Measurements from ENCODE around the gene USP7. TPM values are rescaled to one million over a fixed set of nuclear protein-coding genes. Genes with fewer than 3 reads are reported as not detected.
A peak's percentile ranks its signal among the peaks of the same experiment; 100 is the strongest.

USP7 gene
- total RNA-seq, 3 donors from 2014 or later: 87.9 to 156 (median 118) TPM

DNA sequence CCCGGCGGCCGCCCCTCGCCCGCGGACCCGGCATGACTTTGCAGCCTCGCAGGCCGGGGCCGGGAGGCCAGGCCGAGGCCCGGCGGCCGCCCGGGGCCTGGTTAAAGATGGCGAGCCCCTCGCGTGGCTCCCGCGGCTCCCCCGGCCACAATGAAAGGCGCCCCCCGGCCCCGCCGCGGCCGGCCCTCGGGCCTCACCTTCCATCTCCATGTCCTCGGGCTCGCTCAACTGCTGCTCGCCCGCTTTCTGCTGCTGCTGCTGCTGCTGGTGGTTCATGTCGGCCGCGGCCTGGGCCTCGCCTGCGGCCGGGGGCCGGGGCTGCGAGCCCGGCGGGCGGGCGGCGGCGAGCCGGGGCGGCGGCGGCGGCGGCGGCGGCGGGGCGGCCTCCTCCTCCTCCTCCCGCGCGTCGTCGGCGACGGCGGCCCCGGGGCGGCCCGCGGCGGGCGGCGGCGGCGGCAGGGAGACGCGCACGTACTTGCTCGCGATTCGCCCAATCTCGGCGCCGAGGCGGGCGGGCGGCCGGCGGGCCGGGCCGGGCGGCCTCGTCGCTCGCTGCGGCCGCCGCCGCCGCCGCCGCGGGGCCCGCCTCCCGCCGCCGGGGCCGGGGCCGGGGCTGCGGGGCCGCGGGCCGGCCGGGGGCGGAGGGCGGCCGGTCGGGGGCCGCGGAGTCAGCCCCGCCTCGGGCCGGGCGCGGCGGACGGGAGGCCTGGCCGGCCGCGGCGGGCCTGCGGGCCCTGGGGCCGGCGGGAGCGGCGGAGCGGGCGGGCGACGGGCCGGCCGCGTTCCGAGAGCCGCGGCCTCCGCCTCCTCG lies 491 bp downstream of the USP7 start:
- no peak for DNase-seq (ENCODE audit: low spot score in 2 of 2)
- Histone ChIP-seq H3K27ac (peak overlapping the region; percentile 79 to 93), H3K4me1 (peaks cover 0 to 31% of the 10 kb centered on the region in 2 donors), H3K36me3 (no peaks in the 10 kb centered on the region), H3K4me3 (peak overlapping the region; percentile 79 to 94 (median 81)), H3K27me3 (no peaks in the 10 kb centered on the region), H3K9me3 (no peaks in the 10 kb centered on the region)
- intact Hi-C loops (cut with DNase I; ENCODE audit: low total_unique reads): no loop called here
- TF ChIP-seq POLR2AphosphoS5 (IDR thresholded peaks at IDR 0.05): no peak
- TF ChIP-seq POLR2A (IDR thresholded peaks at IDR 0.05): no peak
- TF ChIP-seq, protein P1, sequence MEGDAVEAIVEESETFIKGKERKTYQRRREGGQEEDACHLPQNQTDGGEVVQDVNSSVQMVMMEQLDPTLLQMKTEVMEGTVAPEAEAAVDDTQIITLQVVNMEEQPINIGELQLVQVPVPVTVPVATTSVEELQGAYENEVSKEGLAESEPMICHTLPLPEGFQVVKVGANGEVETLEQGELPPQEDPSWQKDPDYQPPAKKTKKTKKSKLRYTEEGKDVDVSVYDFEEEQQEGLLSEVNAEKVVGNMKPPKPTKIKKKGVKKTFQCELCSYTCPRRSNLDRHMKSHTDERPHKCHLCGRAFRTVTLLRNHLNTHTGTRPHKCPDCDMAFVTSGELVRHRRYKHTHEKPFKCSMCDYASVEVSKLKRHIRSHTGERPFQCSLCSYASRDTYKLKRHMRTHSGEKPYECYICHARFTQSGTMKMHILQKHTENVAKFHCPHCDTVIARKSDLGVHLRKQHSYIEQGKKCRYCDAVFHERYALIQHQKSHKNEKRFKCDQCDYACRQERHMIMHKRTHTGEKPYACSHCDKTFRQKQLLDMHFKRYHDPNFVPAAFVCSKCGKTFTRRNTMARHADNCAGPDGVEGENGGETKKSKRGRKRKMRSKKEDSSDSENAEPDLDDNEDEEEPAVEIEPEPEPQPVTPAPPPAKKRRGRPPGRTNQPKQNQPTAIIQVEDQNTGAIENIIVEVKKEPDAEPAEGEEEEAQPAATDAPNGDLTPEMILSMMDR (IDR thresholded peaks at IDR 0.05): no peak

- Histone ChIP-seq H3K4me1 (peaks cover 0 to 31% of the 10 kb centered on the region in 2 donors), H3K27me3 (no peaks in the 10 kb centered on the region), H3K9me3 (no peaks in the 10 kb centered on the region), H3K4me3 (peak overlapping the region; percentile 79 to 94 (median 81)), H3K36me3 (no peaks in the 10 kb centered on the region), H3K27ac (peak overlapping the region; percentile 79 to 93)
- intact Hi-C loops (cut with DNase I; ENCODE audit: low total_unique reads): no loop called here
- TF ChIP-seq POLR2A (IDR thresholded peaks at IDR 0.05): no peak
- no peak for TF ChIP-seq POLR2AphosphoS5 (IDR thresholded peaks at IDR 0.05)
- TF ChIP-seq, protein P1 (IDR thresholded peaks at IDR 0.05): no peak
- DNase-seq (ENCODE audit: low spot score in 2 of 2): no peak
These were observed 1.2 kb downstream of the USP7 start for GRCh38 chr16:8962393-8963009.

DNA sequence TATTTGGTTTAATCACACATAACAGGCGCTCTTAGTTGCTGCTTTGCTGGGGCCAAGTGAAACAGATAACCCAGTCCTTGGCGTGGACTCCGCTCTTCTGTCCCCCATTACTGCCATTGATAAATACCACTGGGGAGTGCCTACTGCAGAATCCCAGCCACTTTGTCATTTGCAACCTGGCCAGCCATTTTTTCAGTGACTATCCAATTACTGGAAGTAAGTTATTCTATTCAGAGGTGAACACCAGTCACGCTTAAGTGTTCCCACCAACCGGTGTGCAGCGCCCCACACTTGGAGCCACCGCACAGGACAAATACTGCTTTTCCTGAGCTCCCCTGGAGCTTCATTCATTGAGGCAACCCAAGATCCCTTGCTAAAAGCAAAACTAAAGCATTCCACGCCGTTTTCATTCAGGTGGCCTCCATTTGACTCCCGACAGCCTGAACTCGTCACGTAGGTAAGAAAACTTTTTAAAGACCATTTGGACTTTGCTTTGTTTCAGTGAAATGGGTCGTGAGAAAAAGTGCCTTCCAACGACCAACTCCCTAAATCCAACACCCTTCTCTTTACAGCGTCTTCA lies 1.8 kb downstream of the USP7 start:
- H3K4me3 ChIP-seq: peak overlapping the region; percentile 79 to 94 (median 81)
- H3K9me3 ChIP-seq: no peaks in the 10 kb centered on the region
- H3K27ac ChIP-seq: no peak overlapping the region
- no peaks in the 10 kb centered on the region for H3K36me3 ChIP-seq
- DNase-seq (ENCODE audit: low spot score in 2 of 2): no peak
- H3K27me3 ChIP-seq: no peaks in the 10 kb centered on the region
- intact Hi-C loops (cut with DNase I; ENCODE audit: low total_unique reads): no loop called here
- H3K4me1 ChIP-seq: peaks cover 0 to 37% of the 10 kb centered on the region in 2 donors
- TF ChIP-seq POLR2AphosphoS5 (IDR thresholded peaks at IDR 0.05): no peak
- TF ChIP-seq, protein P1 (IDR thresholded peaks at IDR 0.05): no peak
- no peak for TF ChIP-seq POLR2A (IDR thresholded peaks at IDR 0.05)

DNA sequence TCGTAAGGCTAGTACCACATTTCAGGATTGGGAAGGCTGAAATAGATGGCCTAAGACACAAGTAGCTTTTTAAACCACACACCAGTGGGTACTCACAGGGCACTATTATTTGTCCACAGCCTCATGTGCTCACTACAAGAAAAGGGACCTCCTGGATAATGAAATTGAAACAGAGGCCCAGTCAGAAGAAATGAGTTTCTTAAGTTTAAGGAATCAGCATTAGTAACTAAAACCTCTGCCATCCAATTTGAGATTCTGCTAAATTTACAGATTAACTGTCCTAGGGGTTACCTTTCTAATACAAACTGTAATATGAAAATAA lies 3.0 kb downstream of the USP7 start:
- TF ChIP-seq POLR2AphosphoS5 (IDR thresholded peaks at IDR 0.05): no peak
- TF ChIP-seq POLR2A (IDR thresholded peaks at IDR 0.05): no peak
- TF ChIP-seq, protein P1 (IDR thresholded peaks at IDR 0.05): no peak

More for the DNA sequence above, 3.0 kb downstream of the USP7 start:
- Histone ChIP-seq H3K9me3 (no peaks in the 10 kb centered on the region), H3K4me1 (peaks cover 0 to 48% of the 10 kb centered on the region in 2 donors), H3K36me3 (no peaks in the 10 kb centered on the region), H3K27me3 (no peaks in the 10 kb centered on the region), H3K27ac (peak overlapping the region in 1 of 2 donors; percentile 54), H3K4me3 (peak overlapping the region in 1 of 3 donors; percentile 49)
- DNase-seq (ENCODE audit: low spot score in 2 of 2): no peak
- intact Hi-C loops (cut with DNase I; ENCODE audit: low total_unique reads): no loop called here

All from breast epithelium (tissue), 4 donors.